T-helper 17 cell (primary cell): ENCODE measurements around the gene CPM. TPM values are rescaled to one million over a fixed set of nuclear protein-coding genes. Genes with fewer than 3 reads are reported as not detected.

Source experiments
- ATAC-seq: fragments of 150-1000 bp; cut with Tn5 transposase; 2 replicates; pipeline ENCODE4 v1.10.0; 2021; ENCODE audit warnings: mild to moderate bottlenecking, moderate library complexity
- DNase-seq, 3 donors: peaks; one replicate each; pipeline versions ENCODE4 v3.0.0 to v3.0.0-alpha.2; 2020 to 2021
- H3K9me3 ChIP-seq: one replicate; pipeline ENCODE4 v1.7.0; 2013; ENCODE audit warnings: low read length, mild to moderate bottlenecking; ENCODE audit not compliant: control insufficient read depth, poor library complexity, severe bottlenecking
- H3K27ac Mint-ChIP-seq: one replicate; pipeline ENCODE4 v1.8.0; 2022; ENCODE audit warnings: mild to moderate bottlenecking, moderate library complexity, mixed read lengths
- H3K27me3 Mint-ChIP-seq: one replicate; pipeline ENCODE4 v1.8.0; 2022; ENCODE audit warnings: mixed read lengths
- H3K36me3 Mint-ChIP-seq: one replicate; pipeline ENCODE4 v1.8.0; 2022; ENCODE audit warnings: low read depth, mixed read lengths
- H3K4me1 Mint-ChIP-seq: one replicate; pipeline ENCODE4 v1.8.0; 2022; ENCODE audit warnings: mild to moderate bottlenecking, mixed read lengths
- H3K4me3 Mint-ChIP-seq: one replicate; pipeline ENCODE4 v1.8.0; 2022; ENCODE audit warnings: mild to moderate bottlenecking, moderate library complexity, mixed read lengths
- total RNA-seq, 4 donors: library from RNA in 2 of 4; stranded (reverse) in 2 of 4; gene quantifications; one replicate each; pipeline ENCODE4 v1.2.3 and lab custom pipeline; 2022 to 2026

Gene CPM
- total RNA-seq (1 to 10 TPM; 1.9 to 4.1 TPM), total RNA-seq (lab: John Stamatoyannopoulos, UW) (0.98 to 1.7 reads per million in 2 donors)

GRCh38 chr12:68932961-68933893 is at the start of gene CPM:
CPM (minus strand) TSS chr12:68933171; CDS start chr12:68932837, 334 bp downstream.
- peaks cover 23% of the 10 kb centered on the region for H3K27me3 Mint-ChIP-seq
- H3K27ac Mint-ChIP-seq = no peak within 1 kb of the TSS
- DNase-seq (peak; percentile 57 to 72 (median 59)), ATAC-seq (peak; percentile 98)
- H3K9me3 ChIP-seq = no peaks in the 10 kb centered on the region
- peak within 1 kb of the TSS; percentile 89 for H3K4me3 Mint-ChIP-seq
- no peaks in the 10 kb centered on the region for H3K36me3 Mint-ChIP-seq
- H3K4me1 Mint-ChIP-seq = peaks cover 10% of the 10 kb centered on the region

GRCh38 chr12:68981516-68981915 is 48.5 kb upstream of the CPM start:
- no peak overlapping the region for H3K4me3 Mint-ChIP-seq
- no peaks in the 10 kb centered on the region for H3K27me3 Mint-ChIP-seq
- no peak overlapping the region for H3K27ac Mint-ChIP-seq
- no peaks in the 10 kb centered on the region for H3K36me3 Mint-ChIP-seq
- DNase-seq (no peak), ATAC-seq (no peak)
- no peaks in the 10 kb centered on the region for H3K4me1 Mint-ChIP-seq
- H3K9me3 ChIP-seq = peaks cover 3% of the 10 kb centered on the region

GRCh38 chr12:68980476-68981212 is 47.7 kb upstream of the CPM start:
- no peak overlapping the region for H3K27ac Mint-ChIP-seq
- no peak for ATAC-seq
- H3K4me1 Mint-ChIP-seq = no peaks in the 10 kb centered on the region
- H3K4me3 Mint-ChIP-seq = no peak overlapping the region
- no peaks in the 10 kb centered on the region for H3K27me3 Mint-ChIP-seq
- H3K9me3 ChIP-seq = peaks cover 3% of the 10 kb centered on the region
- no peaks in the 10 kb centered on the region for H3K36me3 Mint-ChIP-seq
- no peak for DNase-seq

GRCh38 chr12:68978678-68979077 is 45.7 kb upstream of the CPM start:
- Mint-ChIP-seq H3K36me3 (no peaks in the 10 kb centered on the region), H3K4me3 (no peak overlapping the region), H3K4me1 (no peaks in the 10 kb centered on the region), H3K27ac (no peak overlapping the region), H3K27me3 (no peaks in the 10 kb centered on the region)
- ATAC-seq (no peak), DNase-seq (no peak)
- peaks cover 3% of the 10 kb centered on the region for H3K9me3 ChIP-seq

- Mint-ChIP-seq H3K36me3 (no peaks in the 10 kb centered on the region), H3K27ac (no peak overlapping the region), H3K4me3 (no peak overlapping the region), H3K27me3 (no peaks in the 10 kb centered on the region), H3K4me1 (no peaks in the 10 kb centered on the region)
- ATAC-seq (no peak), DNase-seq (no peak)
- peaks cover 3% of the 10 kb centered on the region for H3K9me3 ChIP-seq
Observed at GRCh38 chr12:68977909-68978610, 45.1 kb upstream of the CPM start.

GRCh38 chr12:68977335-68977734 is 44.4 kb upstream of the CPM start:
- ATAC-seq = no peak
- DNase-seq = no peak

GRCh38 chr12:68976395-68976841 is 43.4 kb upstream of the CPM start:
- Mint-ChIP-seq H3K27ac (no peak overlapping the region), H3K27me3 (no peaks in the 10 kb centered on the region), H3K4me1 (no peaks in the 10 kb centered on the region), H3K4me3 (no peak overlapping the region), H3K36me3 (no peaks in the 10 kb centered on the region)
- ATAC-seq = no peak
- DNase-seq = no peak
- no peaks in the 10 kb centered on the region for H3K9me3 ChIP-seq

More at GRCh38 chr12:68977335-68977734, 44.4 kb upstream of the CPM start:
- Mint-ChIP-seq H3K27me3 (no peaks in the 10 kb centered on the region), H3K4me3 (no peak overlapping the region), H3K4me1 (no peaks in the 10 kb centered on the region), H3K36me3 (no peaks in the 10 kb centered on the region), H3K27ac (no peak overlapping the region)
- H3K9me3 ChIP-seq = peaks cover 3% of the 10 kb centered on the region

GRCh38 chr12:68975811-68976210 is 42.8 kb upstream of the CPM start:
- Mint-ChIP-seq H3K27ac (no peak overlapping the region), H3K4me3 (no peak overlapping the region), H3K27me3 (no peaks in the 10 kb centered on the region), H3K4me1 (no peaks in the 10 kb centered on the region), H3K36me3 (no peaks in the 10 kb centered on the region)
- DNase-seq = no peak
- H3K9me3 ChIP-seq = no peaks in the 10 kb centered on the region
- no peak for ATAC-seq

GRCh38 chr12:68972595-68972994 is 39.6 kb upstream of the CPM start:
- H3K4me1 Mint-ChIP-seq = no peaks in the 10 kb centered on the region
- DNase-seq = no peak
- H3K9me3 ChIP-seq = no peaks in the 10 kb centered on the region
- no peak overlapping the region for H3K27ac Mint-ChIP-seq
- no peaks in the 10 kb centered on the region for H3K27me3 Mint-ChIP-seq
- H3K4me3 Mint-ChIP-seq = no peak overlapping the region
- no peaks in the 10 kb centered on the region for H3K36me3 Mint-ChIP-seq
- ATAC-seq = no peak

GRCh38 chr12:68971404-68971803 is 38.4 kb upstream of the CPM start:
- Mint-ChIP-seq H3K36me3 (no peaks in the 10 kb centered on the region), H3K4me3 (no peak overlapping the region), H3K27me3 (no peaks in the 10 kb centered on the region), H3K27ac (no peak overlapping the region), H3K4me1 (no peaks in the 10 kb centered on the region)
- DNase-seq (no peak), ATAC-seq (no peak)
- H3K9me3 ChIP-seq = no peaks in the 10 kb centered on the region

GRCh38 chr12:68970951-68971350 is 38.0 kb upstream of the CPM start:
- DNase-seq = no peak
- no peaks in the 10 kb centered on the region for H3K9me3 ChIP-seq
- H3K4me3 Mint-ChIP-seq = no peak overlapping the region
- H3K27me3 Mint-ChIP-seq = no peaks in the 10 kb centered on the region
- H3K36me3 Mint-ChIP-seq = no peaks in the 10 kb centered on the region
- ATAC-seq = no peak
- no peak overlapping the region for H3K27ac Mint-ChIP-seq
- no peaks in the 10 kb centered on the region for H3K4me1 Mint-ChIP-seq

- ATAC-seq (no peak), DNase-seq (no peak)
- Mint-ChIP-seq H3K4me1 (no peaks in the 10 kb centered on the region), H3K4me3 (no peak overlapping the region), H3K27me3 (no peaks in the 10 kb centered on the region), H3K27ac (no peak overlapping the region), H3K36me3 (no peaks in the 10 kb centered on the region)
- H3K9me3 ChIP-seq = no peaks in the 10 kb centered on the region
Observed at GRCh38 chr12:68970306-68970705, 37.3 kb upstream of the CPM start.

- ATAC-seq (no peak), DNase-seq (no peak)
- H3K4me3 Mint-ChIP-seq = no peak overlapping the region
- no peaks in the 10 kb centered on the region for H3K27me3 Mint-ChIP-seq
- H3K27ac Mint-ChIP-seq = no peak overlapping the region
- H3K4me1 Mint-ChIP-seq = no peaks in the 10 kb centered on the region
- H3K9me3 ChIP-seq = no peaks in the 10 kb centered on the region
- peaks cover 2% of the 10 kb centered on the region for H3K36me3 Mint-ChIP-seq
Observed at GRCh38 chr12:68967046-68967445, 34.1 kb upstream of the CPM start.
